Measurements from ENCODE around the gene NFIB.

NFIB gene

DNA sequence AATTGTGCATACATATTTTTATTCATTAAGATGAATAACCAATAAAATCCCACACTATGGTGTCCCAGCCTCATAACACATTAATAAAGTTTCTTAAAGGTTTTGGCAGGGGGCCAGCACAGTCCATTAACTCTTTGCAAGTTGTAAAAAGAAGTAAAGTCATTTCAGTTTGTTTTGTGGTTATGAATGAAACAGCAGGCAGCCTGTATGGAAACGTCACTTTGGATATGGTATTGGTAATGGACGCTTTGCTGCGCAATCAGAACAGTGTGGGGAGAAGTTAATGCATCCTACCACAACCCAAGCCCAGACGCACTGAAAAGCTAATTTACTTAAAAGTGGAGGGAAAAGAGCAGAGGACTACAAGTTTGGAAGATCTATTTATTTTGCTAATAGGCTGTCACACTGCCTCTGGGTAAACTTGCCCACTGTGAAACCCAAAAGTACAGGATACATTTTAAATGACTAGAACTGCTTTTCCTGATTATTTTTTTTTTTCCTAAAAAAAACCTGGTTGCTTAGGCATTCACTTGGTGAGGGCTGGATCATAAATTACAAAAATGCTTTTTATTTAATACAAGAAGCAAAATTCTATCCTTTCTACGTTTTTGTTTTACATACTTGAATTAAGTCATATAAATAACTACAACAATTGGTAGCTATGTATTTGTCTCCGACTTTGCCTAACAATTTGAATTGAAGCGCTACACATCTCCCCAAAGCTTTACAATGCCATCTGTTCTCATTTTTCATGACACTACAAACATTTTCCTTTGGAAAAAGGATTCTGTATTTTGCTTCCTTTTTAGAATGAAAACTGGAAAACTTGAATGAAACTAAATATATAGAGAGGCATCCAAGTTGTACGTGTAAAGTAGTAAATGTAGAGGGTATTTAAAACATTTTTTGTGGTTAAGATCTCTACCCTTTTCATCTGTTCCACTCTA lies 104.3 kb downstream of the NFIB start:
- no peak for DNase-seq

DNA sequence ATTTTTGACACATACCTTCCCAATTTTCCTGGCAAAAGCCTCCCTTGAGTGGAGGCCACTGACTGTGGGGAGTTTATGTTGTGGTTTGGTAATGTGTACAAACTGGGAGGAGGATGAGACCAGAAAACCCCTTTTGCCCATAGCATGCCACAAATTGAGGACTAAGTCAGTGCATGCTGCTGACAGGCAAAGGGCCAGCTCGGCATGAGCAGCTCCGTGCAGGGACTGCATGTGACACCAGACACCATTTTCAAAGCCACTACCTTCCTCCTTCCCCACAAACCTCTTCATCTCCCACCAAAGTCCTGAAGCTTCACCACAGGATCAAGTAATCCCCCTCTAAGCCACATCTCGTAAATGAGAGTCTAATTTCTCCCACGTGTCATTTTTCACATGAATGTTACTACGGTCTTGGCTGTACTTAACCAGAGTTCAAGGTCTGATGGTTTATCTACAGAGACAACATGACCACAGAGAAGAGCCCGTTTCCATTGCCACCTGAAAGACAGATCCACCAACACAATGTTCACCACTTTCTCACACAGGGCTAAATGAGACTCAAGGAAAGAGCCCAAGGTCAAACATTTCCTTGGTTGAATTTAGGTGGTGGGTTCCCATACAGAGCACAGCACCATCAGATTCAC lies 106.5 kb downstream of the NFIB start:
- DNase-seq, result no peak

DNA sequence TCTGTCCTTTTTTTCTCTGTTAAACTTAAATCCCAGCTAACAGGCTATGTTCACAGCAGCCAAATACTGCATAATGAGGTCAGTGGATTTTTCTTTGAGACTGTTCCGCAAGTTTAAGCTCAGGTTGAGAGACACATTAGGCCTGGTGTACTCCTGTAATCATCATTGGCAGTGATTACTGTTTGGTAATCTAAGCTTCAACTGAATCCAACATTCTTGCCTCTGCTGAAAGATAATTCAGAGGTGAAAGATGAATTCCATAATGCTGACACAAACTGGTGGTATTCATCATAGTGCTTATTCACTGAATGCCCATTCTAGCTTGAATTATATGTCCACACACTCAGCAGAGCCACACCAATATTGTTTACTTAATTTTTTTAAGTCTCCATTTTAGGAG lies 108.5 kb downstream of the NFIB start:
- DNase-seq, result no peak

DNA sequence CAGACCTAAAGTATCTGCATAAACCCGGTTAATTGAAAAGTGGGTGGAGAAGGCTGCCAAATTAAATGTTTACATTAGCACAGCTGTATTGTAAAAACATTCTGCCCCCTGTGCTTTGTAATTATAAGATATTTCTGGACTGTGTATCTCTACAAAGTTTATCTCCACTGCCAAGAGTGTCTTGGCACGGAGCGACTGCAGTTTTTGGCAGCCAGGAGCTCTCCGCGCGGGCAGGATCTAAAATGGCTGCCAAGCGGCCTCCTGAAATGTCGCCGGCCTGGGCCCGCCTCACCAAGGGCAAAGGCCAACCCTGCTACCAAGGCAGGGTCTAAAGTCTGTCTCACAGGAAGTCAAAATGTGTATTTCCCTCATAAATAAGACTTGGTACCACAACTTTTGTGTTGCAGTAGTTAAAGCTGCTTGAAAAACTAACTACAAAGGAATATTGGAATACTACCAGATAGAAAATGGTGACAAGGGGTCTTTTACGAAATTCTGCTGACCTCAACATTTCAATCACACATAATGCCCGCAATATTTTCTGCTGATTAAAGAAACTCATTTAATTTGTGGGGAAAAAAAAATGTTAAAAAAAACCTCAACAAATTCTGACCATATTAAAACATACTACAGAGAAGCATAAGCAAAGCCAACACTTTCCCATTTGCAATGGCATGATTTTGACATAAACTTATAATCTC lies 110.4 kb downstream of the NFIB start:
- no peak for DNase-seq

DNA sequence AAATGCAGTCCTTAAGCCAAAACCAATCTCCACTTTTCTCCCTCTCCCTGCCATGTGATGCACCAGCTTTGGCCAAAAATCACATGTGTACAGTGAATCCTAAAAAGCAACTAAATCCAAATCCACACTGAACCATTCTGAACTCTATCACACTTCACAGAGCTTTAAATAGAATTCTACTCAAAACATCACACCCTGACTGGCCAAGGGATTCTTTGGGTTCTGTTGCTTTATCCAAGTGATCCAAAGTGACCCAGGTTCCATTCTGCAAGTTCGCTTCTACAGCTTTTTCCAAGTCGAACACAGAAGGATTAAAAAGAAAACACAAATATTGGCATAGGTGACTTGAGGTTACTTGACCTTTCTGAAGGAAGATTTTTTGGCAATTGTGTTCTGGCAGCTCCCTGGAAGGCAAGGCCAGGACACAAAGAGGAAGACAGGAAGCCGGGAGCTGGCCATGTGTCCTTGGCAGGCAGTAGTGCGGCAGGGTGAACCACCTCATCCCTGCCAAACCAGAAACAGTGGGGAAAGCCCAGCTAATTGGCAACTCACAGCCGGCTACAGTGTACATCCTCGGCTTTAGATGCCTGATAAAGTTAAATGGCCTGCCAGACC lies 115.0 kb downstream of the NFIB start:
- no peak for DNase-seq

DNA sequence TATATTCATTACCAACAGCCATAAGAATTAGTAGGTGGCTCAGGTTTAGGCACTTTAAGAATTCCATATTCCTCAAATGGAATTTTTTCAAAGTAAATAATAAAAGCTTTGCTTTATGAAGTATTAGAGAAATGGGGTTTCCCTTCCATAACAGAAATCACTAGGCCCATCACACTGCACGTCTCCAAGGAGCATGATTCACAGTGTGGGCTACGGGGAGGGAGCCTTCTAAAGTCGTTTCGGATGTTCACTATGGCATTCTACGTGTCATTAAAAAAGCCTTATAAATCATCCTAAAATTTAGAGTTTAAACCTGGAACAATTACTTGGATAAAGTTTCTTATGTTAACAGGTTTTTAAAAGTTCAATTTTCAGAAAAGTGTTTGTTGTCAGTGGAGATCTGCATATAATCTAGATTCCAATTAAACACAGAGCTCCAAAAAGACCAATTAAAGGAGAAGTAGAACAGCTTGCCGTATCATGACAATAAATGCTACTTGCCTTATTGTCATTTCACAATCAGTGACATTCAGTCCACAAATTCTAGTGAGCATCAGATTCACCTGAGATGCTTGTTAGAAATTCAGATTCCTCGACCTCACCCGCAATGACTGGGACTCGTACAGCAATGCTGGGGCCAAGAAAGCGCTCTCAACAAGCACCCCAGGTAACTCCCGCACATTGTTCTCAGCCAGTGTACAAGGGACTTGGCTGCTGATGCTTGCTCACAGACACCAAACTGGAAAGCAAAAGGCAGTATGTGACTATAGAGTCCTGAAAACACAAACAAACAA lies 115.7 kb downstream of the NFIB start:
- no peak for DNase-seq

DNA sequence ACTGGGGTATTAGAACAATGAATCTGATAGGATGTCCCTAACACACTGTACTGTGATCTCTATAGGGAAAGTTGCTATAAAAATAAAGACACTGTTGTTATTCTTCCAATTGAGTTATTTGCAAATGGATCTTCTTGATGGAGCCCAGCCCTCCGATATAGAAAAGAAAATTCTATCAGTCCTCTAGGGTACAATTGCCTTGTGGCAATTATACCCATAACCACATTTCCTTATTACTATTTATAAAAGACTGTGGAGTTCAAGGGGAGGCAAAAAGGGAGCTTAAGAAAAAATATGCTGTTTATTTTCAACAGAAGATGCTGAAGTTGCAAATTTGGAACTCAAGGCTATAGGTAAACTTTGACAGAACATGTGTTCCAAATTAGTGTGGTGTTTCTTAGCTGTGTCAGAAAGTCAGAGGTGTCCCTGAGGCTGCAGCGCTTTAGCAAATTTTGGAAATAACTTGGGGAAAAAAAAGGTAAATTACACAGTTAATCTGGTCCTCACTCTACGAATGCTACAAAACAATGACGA lies 116.5 kb downstream of the NFIB start:
- no peak for DNase-seq

DNA sequence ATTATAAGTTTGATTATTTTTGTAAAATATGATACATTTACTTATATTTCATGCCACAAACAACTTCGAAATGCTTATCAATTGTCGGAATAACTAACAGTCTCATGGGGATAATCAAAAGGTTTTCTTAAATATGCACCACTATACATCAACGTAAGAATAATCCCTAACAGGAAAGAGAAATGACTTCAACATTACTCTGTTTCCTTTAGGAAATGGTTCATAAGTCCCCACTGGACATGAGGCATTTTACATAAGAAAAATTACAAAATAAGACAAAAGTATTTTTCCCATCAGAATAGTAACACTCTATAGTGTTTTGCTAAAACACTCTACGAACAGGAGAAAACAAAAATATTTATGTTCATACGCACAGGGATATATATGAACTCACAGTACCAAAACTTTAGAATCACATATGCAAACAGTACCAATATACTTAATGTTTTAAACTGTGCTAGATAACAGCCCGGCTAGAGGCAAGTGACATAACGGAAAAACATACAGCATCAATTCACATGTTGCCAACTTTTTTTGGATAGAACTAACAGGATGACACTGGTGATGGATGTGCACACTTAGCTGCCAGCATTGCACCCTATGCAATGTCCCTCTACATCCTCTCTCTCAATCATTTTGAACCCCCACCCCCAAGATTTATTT lies 120.5 kb downstream of the NFIB start:
- DNase-seq, result no peak

DNA sequence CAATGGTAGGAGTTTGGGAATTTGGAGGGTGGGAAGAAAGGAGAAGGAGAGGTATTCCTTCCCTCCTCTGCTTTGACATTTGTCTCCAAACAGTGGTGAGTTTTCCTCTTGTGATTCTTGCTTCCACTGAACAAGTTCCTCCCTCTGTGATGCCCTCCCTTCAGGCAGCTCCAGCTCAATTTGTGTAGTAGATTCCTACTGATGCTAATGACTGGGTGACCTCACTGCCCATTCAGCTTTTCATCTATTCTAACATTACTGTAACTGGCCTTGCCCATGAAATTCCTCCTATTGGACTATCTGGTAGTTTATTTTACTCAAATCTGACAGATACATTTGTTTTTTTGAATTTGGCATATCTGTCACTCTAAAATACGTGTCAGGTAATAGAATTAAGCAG lies 121.4 kb downstream of the NFIB start:
- DNase-seq, result no peak

DNA sequence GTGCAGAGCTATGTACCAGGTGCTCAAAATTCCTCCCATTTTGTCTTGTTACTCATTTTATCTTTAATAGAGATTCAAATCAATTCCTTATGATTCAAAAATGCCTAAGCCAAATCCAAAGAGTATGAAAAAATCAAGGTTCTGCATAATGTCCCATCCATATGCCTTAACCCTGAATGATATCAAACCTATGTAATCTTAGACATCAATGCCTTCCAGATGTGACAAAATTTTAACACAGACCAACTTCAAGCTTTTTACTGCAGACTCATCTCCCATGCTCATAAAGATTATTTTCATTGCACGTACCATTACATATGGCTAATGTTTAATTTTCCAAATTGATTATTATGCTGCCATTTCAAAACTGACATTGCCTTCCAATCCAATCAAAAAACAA lies 122.4 kb downstream of the NFIB start:
- DNase-seq, result no peak

DNA sequence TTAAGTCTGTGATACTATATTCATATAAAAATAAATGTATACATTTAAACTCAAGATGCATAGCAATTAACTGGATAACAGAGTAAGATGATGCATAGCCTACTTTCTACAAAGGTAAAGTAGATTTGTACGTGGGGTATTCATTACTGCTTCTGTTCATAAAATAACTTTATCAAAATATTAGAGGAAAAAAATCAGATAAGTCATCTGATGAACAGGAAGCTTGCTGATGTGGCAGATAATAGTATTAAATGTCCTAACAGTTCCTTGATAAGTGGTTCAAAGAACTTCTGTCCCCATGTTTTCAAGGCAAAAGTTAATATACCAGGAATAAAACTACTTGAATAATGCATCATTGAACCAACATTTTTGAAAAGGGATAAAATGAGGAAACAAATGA lies 123.7 kb downstream of the NFIB start:
- DNase-seq, result no peak

DNA sequence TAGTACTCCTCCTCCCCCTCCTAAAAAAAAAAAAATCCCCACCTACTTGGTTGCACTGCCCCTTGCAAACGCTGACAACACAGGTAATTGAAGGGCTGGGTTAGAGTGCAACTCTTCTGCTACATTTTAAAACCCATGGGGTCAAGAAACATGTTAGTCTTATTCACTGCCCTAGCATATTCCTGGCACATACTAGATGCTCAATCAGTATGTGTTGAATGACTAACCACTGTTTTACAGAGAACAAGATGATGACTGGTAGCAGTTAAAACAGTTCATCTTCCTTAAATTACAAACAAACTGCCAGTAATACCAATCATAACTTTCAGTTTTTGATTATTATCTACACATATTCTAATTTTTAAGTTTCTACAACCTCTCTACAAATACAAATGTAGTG lies 124.4 kb downstream of the NFIB start:
- no peak for DNase-seq

DNA sequence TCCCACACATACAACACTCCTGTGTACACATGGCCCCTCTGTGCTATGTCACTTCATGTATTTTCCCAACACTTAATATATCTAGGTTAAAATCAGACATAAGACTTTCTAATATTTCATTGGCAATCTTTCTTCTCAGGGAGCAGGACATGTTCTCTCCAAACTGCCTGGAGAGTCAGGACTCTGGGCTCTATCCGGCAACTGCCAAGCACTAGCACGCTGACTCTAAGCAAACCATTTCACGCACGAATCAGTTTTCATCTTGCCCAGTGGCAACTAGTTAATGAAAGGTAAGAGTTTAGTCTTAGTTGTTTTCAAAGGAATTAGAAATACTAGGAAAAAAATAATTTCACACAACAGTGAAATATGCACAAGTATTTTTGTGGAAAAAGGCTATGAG lies 124.8 kb downstream of the NFIB start:
- no peak for DNase-seq

DNA sequence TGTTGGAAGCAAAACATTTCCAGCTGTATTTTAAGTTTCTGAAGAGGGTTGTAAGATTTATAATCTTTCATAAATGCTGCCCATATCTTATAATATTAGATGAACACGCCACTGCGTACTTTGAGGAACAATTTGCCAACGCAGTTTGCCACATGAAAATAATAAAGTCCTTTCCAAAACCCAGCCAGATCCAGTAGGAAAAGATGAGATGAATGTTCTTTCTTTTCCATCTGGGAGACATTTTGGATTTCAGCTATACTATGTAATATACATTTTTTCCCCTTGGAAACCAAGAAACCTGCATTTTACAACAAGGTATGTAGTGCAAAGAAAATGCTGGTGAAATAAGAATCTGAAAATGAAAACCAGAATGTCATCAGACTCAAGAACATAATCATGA lies 125.4 kb downstream of the NFIB start:
- no peak for DNase-seq

DNA sequence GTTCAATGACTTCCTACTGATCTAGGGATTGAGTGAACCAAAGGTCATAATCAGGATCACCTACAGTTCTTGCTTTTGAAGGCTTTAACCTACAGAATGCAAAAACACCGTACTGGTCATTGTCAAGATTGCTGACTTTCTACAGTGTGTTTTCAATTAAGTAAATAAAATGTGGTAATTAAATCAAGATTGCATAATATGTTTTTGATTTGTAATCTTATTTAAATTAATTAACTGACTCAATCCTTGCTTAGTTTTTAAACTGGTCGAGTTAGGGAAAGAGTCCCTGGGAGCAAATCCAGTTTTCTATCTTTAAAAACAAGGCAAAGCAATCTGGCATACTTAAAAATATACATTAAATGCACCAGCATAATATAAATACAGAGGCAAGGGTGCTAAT lies 125.9 kb downstream of the NFIB start:
- DNase-seq, result no peak

DNA sequence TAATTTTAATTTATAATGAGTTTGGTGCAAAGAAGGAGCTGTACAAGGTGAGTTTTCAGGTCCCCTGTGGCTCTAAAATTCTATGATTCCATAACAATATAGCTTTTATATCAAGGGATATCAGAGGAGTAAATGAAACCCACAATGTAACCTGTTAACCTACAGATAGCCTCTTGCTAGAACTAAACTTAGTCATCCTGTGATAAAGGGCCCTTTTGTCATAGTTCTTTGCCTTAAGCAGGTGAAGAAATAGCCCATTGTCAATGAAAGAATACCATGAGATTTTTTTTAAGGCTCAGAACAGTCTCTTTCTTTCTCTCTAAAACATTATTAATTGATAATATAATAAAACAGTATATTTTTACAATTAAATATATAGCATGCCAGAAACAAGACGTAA lies 127.8 kb downstream of the NFIB start:
- no peak for DNase-seq

DNA sequence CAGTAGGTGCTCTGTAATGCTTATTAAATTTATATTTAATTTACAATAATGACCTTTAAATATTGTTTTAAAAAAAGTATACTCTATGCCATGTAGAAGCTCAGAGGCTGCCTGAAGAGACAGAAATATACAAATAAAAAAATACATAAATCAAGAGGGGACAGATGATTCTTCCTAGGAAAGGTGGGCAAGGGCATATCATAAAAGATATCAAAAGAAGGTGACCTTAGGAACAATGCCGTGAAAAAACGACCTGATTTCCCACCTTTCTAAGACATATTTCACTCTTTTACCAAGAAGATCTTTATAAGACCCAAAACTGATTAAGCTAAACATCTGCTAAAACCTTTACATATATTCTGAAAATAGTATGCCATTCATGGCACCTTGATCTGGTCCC lies 128.9 kb downstream of the NFIB start:
- no peak for DNase-seq

DNA sequence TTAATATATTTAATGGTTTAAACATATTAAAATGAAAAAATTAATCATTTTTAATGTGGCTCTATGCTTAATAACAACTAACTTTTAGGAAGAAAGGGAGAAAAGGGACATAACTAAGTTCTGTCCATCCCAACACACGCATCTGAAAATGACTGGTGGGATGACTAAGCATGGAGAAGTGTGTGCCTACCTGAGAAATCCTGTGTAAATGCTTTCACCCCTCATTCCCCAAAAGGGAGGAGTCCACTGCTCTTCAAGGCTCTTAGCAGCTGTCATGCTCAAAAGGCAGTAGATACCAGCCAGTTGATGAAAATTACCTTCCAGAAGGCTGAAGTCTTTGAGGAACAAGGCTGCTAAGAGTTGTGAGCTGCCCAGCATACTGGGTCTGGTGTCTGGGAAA lies 130.9 kb downstream of the NFIB start:
- no peak for DNase-seq

DNA sequence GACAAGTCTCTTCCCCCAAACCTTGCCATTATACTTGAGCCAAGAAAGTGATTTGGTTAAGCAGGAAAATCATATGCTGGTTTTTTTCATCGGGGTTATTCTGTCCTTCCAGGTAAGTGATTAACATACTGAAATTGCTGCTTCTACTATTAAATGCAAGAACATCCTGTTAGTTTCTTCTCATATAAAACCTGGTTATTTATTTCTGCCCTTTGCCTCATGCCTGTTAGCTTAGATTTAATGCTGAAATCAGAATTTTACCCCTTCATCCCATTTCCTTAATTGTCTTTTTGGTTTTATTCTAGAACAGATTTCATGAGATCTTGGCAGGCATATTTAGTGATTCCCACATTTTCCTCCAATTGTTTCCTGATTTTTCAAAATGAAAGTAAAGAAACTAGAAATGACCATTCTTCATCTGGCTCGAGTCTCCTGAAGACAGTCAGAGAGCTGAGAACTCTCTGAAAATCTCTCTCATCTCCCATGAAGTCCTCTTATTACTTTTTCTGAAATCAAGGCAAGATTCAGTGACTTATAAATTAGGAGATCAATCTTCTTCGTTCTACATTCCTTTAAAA lies 132.9 kb downstream of the NFIB start:
- no peak for DNase-seq

DNA sequence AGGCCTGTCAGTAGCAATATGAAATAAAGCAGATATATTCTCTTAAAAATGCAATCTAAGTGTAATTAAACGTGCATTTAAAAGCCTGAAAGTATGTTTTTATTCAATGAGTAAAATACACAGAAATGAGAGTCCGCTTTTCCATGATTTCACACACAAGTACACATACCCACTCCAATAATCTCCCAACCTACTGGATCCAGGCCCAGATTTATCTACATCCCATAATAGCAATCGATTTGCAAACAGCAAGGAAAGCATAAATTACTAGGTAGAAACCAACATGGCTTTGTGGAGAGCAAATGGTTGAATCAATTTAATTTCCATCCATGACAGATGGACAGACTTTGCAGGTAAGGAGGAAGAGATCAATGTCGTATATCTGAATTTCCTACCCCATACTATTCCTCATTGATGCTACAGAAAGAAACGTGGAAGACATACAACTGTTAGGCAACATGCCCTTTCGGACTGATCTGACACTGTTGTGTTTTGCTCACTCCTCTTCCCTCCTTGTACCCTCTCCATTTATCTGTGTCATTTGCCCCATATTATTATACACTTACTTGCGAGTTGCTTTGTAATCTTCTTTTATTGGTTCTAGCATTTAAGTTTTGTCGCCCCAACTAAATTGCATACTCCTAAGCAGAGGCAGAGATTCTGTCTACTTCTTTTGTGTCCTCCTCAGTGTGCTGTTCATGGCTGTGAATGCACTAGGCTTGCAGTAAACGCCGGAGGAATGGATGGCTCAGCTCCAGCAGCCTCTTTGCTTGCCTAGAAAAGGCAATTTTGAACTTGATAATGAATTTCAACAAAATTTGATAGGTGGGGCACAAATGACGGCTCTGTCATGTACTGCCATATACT lies 133.6 kb downstream of the NFIB start:
- no peak for DNase-seq

Data from suppressor macrophage treated with lipopolysaccharide for 1 hour (primary cell).